Left renal cortex interstitium (tissue), 4 donors: ENCODE measurements around the gene ANK2. TPM values are rescaled to one million over a fixed set of nuclear protein-coding genes. Genes with fewer than 3 reads are reported as not detected.

Source experiments
- DNase-seq, 4 donors: peaks; one replicate each; pipeline ENCODE4 v3.0.0-alpha.2; 2013; ENCODE audit warnings: low read depth in 4 of 4, low spot score in 2 of 4, missing footprints in 1 of 4
- polyA plus RNA-seq, 4 donors: library from polyadenylated mRNA; unstranded; fragments of 120-200 nt; gene quantifications; one replicate each; pipeline ENCODE4 v1.2.1, GENCODE V29; 2013; ENCODE audit not compliant: insufficient read length in 4 of 4

Gene ANK2
- polyA plus RNA-seq, 4 donors = 57.9 to 66.5 (median 61.6) TPM

GRCh38 chr4:113325876-113326615 lies 276.6 kb downstream of the ANK2 start:
- no peak for DNase-seq

DNA sequence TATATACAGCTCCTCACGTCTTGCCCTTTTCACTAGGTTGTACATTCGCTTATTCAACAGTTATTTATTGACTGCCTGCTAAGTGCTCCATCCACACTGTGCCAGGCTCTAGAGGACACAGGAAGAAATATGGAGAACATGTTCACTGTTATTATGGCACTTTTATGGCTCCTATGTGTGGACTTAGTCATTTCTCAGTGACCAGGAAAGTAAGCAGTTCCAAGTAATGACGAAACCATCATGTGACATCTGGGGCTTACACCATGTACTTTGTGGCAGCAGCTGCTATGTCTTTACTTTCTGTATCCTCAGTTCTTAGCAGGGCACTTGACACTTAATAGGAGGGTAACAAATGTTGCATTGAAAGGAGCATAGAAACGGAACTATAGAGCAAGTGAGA lies 278.0 kb downstream of the ANK2 start:
- no peak for DNase-seq

- DNase-seq = no peak
These were observed 279.1 kb downstream of the ANK2 start for GRCh38 chr4:113328514-113328913.

DNA sequence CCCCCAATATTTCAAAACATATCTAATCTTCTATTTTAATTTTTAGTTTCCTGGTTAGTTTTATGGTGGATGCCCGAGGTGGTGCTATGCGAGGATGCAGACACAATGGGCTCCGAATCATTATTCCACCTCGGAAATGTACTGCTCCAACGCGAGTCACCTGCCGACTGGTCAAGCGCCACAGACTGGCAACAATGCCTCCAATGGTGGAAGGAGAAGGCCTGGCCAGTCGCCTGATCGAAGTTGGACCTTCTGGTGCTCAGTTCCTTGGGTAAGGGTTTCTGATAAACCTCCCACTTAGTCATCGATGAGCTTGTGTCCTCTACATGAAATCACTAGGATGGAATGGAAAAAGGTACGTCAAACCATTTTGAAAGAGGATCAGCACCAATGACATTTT lies 280.7 kb downstream of the ANK2 start:
- no peak for DNase-seq

DNA sequence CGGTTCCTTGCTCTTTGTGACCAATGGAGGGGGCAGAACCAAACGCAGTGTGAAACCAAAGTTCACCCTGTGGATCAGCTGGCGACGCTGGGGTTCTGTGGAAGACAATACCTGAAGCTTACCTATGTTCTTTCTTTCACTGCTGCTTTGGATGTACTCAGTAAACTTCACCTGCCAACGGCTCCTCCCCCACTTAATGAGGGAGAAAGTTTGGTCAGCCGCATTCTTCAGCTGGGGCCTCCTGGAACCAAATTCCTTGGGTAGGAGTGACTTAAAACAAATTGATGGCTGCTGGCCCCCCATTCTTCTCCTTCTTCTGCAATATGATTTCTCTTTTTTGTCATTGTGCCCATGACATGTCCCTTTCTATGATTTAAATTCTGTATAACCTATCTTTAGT lies 282.4 kb downstream of the ANK2 start:
- DNase-seq = no peak

- no peak for DNase-seq
These were observed 283.2 kb downstream of the ANK2 start for GRCh38 chr4:113332701-113333100.

DNA sequence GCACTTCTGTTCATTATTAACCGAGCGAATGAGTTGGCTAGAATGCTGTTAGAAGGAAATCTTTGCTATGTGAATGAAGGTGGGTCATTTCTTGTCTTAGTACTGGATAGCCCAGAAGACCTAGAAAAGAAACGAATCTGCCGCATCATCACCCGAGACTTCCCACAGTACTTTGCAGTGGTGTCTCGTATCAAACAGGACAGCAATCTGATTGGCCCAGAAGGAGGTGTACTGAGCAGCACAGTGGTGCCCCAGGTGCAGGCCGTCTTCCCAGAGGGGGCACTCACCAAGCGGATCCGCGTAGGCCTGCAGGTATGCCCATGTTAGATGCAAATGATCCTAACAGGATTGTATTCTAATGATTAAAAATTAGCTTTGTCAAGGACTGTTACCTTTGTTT lies 286.3 kb downstream of the ANK2 start:
- no peak for DNase-seq

DNA sequence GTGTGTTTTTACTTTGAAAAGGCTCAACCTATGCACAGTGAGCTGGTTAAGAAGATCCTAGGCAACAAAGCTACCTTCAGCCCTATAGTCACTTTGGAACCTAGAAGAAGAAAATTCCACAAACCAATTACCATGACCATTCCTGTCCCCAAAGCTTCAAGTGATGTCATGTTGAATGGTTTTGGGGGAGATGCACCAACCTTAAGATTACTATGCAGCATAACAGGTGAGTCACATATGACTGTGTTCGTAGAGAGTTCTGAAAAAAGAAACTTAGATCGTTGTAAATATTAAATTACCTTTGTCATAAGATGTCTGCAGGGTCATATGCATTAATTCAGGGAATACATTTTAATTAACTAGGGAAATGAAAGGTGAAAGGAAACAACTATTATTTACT lies 287.1 kb downstream of the ANK2 start:
- DNase-seq = no peak

DNA sequence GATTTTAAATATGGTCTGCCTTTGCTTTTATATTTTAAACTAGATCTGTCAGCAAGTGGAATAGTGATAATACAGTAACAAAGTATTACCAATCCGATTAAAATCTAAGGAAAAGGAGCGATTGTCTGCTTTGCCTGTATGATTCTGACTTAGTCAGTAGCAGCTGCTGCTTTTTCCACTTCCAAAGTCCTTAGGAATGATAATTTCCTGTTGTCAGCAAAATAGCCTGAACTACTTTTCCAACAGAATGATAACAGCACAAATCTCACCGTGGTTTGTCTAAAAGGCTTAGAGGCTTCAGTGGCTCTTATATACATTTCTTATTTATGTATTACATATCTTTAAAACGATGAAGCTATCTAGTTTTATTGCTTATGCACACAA lies 290.0 kb downstream of the ANK2 start:
- no peak for DNase-seq

DNA sequence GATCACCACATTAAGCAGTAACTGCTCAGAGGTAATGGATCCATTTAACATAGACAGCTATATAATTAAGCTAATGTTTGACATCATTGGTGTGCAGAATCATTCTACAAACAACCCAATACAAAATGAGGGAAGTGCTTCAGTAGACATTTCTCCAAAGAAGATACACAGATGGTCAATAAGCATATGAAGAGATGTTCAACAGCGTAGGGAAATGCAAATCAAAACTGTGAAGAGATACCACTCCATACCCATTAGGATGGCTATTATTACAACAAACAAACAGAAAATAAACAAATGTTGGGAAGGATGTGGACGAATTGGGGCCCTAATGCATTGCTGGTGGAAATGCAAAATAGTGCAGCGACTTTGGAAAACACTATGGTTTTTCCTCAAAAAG lies 294.6 kb downstream of the ANK2 start:
- DNase-seq = no peak

GRCh38 chr4:113347245-113347644 lies 297.8 kb downstream of the ANK2 start:
- DNase-seq = no peak

- no peak for DNase-seq
These were observed 300.0 kb downstream of the ANK2 start for GRCh38 chr4:113349430-113349829.

GRCh38 chr4:113350576-113350975 lies 301.1 kb downstream of the ANK2 start:
- DNase-seq = no peak

GRCh38 chr4:113355550-113356371 lies 306.3 kb downstream of the ANK2 start:
- DNase-seq = no peak

DNA sequence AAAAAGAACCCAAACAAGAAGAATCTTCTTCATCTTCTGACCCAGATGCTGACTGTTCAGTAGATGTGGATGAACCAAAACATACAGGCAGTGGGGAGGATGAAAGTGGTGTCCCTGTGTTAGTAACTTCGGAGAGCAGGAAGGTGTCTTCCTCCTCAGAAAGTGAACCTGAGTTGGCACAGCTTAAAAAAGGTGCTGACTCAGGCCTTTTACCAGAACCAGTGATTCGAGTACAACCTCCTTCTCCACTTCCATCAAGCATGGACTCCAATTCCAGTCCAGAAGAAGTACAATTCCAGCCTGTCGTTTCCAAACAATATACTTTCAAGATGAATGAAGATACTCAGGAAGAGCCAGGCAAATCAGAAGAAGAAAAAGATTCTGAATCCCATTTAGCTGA lies 307.0 kb downstream of the ANK2 start:
- DNase-seq = no peak

- DNase-seq = no peak
These were observed 309.3 kb downstream of the ANK2 start for GRCh38 chr4:113358784-113359183.

GRCh38 chr4:113365377-113365776 lies 315.9 kb downstream of the ANK2 start:
- no peak for DNase-seq

DNA sequence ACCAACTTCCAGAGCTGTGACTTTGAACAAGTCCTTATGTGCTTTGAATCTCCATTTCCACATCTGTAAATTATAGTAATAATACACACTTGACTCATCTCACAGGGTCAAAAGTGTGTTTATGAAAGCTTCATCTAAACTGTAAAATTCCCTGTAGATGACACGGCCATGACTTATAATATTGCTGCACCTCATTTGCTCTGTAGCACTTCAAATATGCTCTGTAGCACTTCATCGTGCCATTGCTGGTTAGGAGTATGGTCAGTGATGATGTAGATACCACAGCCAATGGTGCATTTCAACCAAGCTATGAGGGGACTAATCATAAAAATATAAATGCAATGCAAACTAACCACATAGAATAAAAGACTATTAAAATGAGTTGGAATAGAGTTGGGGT lies 318.6 kb downstream of the ANK2 start:
- DNase-seq = no peak

DNA sequence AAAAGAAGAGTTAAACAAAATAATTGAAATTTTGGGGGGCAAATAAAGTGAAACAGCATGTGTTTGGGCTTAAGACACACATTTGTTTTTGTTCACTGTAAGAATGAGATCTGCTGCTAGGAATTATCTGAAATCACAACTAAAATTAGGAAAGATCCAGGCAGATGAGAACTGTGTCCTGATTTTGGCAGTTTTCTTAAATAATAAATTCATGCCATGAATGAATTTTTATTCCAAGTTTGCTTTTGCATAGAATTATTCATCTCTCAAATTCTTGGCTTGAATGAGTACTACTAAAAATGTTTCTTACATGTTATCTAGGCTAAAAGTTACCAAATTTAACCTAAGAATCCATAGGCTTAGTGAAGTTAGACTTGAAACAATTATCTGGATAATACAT lies 321.7 kb downstream of the ANK2 start:
- DNase-seq = no peak

DNA sequence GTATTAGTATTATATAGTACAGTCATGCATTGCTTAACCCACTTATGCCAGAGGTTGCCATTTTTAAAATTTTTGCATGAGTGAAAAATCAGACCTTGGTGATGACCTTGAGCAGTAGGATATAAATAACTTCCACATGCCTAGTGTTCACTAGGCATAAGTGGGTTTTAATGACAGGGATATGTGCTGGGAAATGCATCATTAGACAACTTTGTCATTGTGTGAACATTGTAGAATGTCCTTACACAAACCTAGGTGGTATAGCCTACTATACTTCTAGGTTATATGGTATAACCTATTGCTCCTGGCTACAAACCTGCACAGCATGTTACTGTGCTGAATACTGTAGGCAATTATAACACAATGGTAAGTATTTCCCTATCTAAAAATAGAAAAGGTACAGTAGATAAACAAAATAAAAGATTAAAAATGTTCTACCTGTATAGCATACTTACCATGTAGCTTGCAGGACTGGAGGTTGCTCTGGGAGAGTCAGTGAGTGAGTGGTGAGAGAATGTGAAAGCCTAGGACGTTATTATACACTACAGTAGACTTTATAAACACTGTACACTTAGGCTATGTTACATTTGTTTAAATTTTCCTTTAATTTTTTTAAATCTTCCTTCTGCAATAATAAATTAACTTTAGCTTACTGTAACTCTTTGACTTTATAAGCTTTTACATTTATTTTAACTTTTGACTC lies 326.7 kb downstream of the ANK2 start:
- DNase-seq = no peak

- DNase-seq = no peak
These were observed 329.4 kb downstream of the ANK2 start for GRCh38 chr4:113378836-113379235.

DNA sequence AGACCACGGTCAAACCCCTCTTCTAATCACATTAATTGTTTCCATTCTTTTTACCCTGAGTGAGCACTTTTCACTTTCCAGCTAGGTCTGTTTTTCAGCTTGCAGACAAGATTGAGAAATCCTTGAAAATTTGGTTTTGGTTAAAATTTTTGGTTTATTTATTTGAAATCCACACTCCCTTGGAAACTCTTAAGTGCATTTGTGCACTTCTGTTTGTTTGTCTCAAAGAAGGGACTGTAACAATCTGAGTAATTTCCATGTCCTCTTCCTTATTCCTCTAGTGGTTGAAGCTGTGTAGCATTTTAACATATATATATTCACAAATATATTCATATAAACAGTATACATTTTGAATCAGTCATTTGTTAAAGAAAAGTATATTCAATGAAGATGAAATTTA lies 333.3 kb downstream of the ANK2 start:
- DNase-seq = no peak
